T-helper 1 cell treated with Interleukin-12 subunit alpha and Interleukin-12 subunit beta and Interleukin-4 antibody, amounts not matched to agents 30 μg/mL and 1 μg/mL, for 36 hours (primary cell): ENCODE results near the gene DMBX1.

ENCODE experiments used
- H3K27ac Mint-ChIP-seq: one replicate; pipeline ENCODE4 v1.8.0; 2021; ENCODE audit warnings: mild to moderate bottlenecking, mixed read lengths
- H3K27me3 Mint-ChIP-seq: one replicate; pipeline ENCODE4 v1.8.0; 2021; ENCODE audit warnings: low read depth, mixed read lengths
- H3K36me3 Mint-ChIP-seq: one replicate; pipeline ENCODE4 v1.8.0; 2021; ENCODE audit warnings: low read depth, mixed read lengths
- H3K4me1 Mint-ChIP-seq: one replicate; pipeline ENCODE4 v1.8.0; 2021; ENCODE audit warnings: low read depth, mixed read lengths
- H3K4me3 Mint-ChIP-seq: one replicate; pipeline ENCODE4 v1.8.0; 2021; ENCODE audit warnings: mild to moderate bottlenecking, moderate library complexity, mixed read lengths
- H3K9me3 Mint-ChIP-seq: one replicate; pipeline ENCODE4 v1.8.0; 2021; ENCODE audit warnings: mixed read lengths

The DMBX1 gene

GRCh38 chr1:46517010-46517600 lies 27.5 kb downstream of the DMBX1 start:
- peaks cover 19% of the 10 kb centered on the region for H3K27me3 Mint-ChIP-seq
- no peak overlapping the region for H3K4me3 Mint-ChIP-seq
- no peaks in the 10 kb centered on the region for H3K36me3 Mint-ChIP-seq
- H3K4me1 Mint-ChIP-seq: peaks cover 7% of the 10 kb centered on the region
- H3K9me3 Mint-ChIP-seq: no peaks in the 10 kb centered on the region
- H3K27ac Mint-ChIP-seq: no peak overlapping the region

- Mint-ChIP-seq H3K27me3 (peaks cover 19% of the 10 kb centered on the region), H3K27ac (no peak overlapping the region), H3K36me3 (no peaks in the 10 kb centered on the region), H3K9me3 (no peaks in the 10 kb centered on the region), H3K4me1 (peaks cover 13% of the 10 kb centered on the region), H3K4me3 (no peak overlapping the region)
These were observed 28.4 kb downstream of the DMBX1 start for GRCh38 chr1:46517932-46518498.

DNA sequence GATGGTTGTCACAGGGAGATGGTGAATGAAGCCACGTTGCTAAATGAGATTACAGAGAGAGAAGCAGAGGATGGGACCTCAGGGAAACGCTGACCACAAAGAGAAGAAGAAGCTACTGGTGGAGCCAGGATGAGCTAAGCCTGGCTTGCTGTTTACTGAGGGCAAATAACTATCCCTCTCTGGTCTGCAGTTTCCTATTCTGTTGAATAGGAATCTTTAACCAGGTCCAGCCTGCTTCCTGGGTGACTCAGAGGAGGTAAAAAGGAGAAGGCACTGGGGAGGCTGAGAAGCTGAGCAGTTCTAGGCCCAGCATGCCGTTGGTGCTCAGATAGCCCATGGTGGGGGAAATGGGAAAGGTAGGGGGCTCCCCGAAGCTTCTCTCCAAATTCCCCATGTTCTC lies 29.6 kb downstream of the DMBX1 start:
- no peaks in the 10 kb centered on the region for H3K36me3 Mint-ChIP-seq
- H3K4me1 Mint-ChIP-seq: peaks cover 13% of the 10 kb centered on the region
- H3K9me3 Mint-ChIP-seq: no peaks in the 10 kb centered on the region
- no peak overlapping the region for H3K4me3 Mint-ChIP-seq
- H3K27me3 Mint-ChIP-seq: peaks cover 19% of the 10 kb centered on the region
- no peak overlapping the region for H3K27ac Mint-ChIP-seq

GRCh38 chr1:46520063-46520911 lies 30.7 kb downstream of the DMBX1 start:
- peaks cover 19% of the 10 kb centered on the region for H3K27me3 Mint-ChIP-seq
- H3K36me3 Mint-ChIP-seq: no peaks in the 10 kb centered on the region
- H3K4me1 Mint-ChIP-seq: peaks cover 13% of the 10 kb centered on the region
- no peaks in the 10 kb centered on the region for H3K9me3 Mint-ChIP-seq
- no peak overlapping the region for H3K4me3 Mint-ChIP-seq
- H3K27ac Mint-ChIP-seq: no peak overlapping the region

GRCh38 chr1:46521414-46521813 lies 31.8 kb downstream of the DMBX1 start:
- Mint-ChIP-seq H3K4me1 (peaks cover 13% of the 10 kb centered on the region), H3K4me3 (no peak overlapping the region), H3K27ac (peak overlapping the region; percentile 8), H3K27me3 (peaks cover 17% of the 10 kb centered on the region), H3K9me3 (no peaks in the 10 kb centered on the region), H3K36me3 (no peaks in the 10 kb centered on the region)

- H3K27me3 Mint-ChIP-seq: peaks cover 13% of the 10 kb centered on the region
These were observed 32.7 kb downstream of the DMBX1 start for GRCh38 chr1:46522184-46522968.

GRCh38 chr1:46522969-46523320 lies 33.3 kb downstream of the DMBX1 start:
- Mint-ChIP-seq H3K36me3 (no peaks in the 10 kb centered on the region), H3K9me3 (no peaks in the 10 kb centered on the region), H3K4me3 (no peak overlapping the region), H3K4me1 (peaks cover 13% of the 10 kb centered on the region), H3K27me3 (peaks cover 16% of the 10 kb centered on the region), H3K27ac (no peak overlapping the region)

More at GRCh38 chr1:46522184-46522968, 32.7 kb downstream of the DMBX1 start:
- Mint-ChIP-seq H3K4me3 (no peak overlapping the region), H3K9me3 (no peaks in the 10 kb centered on the region), H3K27ac (no peak overlapping the region), H3K4me1 (peaks cover 13% of the 10 kb centered on the region), H3K36me3 (no peaks in the 10 kb centered on the region)

DNA sequence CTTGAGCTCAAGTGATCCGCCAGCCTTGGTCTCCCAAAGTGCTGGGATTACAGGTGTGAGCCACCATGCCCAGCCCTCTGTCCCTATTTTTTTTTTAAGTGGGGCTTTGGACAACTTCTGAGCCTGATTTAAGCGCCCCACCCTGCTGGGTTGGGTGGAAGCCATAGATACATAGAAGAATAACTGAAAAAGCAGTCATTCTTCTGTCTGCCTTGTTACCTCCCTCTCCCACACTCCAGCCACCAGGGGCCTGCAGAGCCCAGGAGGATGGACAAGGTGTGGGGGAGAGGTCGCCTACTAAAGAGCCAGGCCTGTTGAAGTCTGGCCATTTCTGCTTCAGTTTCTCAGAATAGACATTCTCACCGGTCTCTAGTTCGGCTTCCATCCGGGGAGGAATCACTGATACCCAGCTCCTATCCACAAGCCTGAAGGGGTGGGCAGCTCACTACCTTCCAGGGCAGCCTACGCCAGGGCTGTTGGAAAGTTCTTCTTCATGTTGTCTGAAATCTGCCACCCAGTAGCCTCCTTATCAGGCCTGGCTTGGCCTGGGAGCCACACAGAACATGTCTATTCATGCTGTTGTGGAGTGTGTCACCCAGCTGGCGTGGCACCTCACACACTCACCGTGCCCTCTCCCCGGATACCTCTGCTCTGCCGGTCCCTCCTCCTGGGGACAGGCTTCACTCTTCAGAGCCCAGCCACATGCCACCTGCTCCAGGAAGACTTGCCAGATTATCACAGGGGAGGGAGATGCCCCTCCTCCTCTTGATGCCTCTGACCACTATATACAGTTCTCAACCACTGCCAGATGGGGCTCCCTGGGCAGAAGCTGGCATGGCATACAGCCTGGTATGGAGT lies 34.1 kb downstream of the DMBX1 start:
- H3K4me3 Mint-ChIP-seq: no peak overlapping the region
- no peak overlapping the region for H3K27ac Mint-ChIP-seq
- peaks cover 10% of the 10 kb centered on the region for H3K27me3 Mint-ChIP-seq
- H3K9me3 Mint-ChIP-seq: no peaks in the 10 kb centered on the region
- H3K4me1 Mint-ChIP-seq: peaks cover 20% of the 10 kb centered on the region
- H3K36me3 Mint-ChIP-seq: no peaks in the 10 kb centered on the region

GRCh38 chr1:46524843-46525242 lies 35.2 kb downstream of the DMBX1 start:
- Mint-ChIP-seq H3K27ac (no peak overlapping the region), H3K36me3 (no peaks in the 10 kb centered on the region), H3K9me3 (no peaks in the 10 kb centered on the region), H3K27me3 (peaks cover 17% of the 10 kb centered on the region), H3K4me3 (no peak overlapping the region), H3K4me1 (peaks cover 27% of the 10 kb centered on the region)

DNA sequence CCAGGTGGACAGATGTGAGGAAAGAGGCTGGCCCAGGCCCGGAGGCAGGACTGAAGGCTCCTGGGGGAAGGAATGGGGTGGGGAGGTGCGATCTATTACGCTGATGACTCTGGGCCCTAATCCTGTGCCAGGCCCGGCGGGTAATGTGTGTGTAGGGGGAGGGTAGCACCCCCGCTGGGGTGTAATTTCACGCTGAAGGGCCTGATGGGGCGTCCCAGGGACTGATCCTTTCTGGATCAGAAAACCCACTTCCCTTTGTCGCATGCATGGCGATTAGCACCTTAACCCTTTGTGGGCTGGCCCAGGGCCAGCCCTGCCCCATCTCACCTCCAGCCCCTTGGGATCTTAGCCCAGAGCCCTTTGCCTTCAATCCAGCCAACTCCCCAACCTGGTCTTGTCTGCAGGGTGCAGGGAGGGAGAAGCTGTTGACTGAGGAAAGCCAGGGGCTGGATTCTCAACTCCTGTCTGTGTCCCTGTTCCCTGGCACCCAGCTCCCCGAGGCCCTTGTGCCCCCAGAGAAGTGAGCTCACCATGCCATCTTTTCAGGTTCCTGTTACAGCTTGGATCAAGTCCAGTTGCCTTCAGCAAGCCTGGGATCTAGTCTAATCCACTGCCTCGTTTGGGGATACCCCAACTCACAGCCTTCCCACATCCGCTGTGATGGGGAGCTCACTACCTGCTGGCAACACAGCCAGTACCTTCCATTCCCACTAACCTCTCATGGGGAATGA lies 35.8 kb downstream of the DMBX1 start:
- Mint-ChIP-seq H3K4me1 (peaks cover 27% of the 10 kb centered on the region), H3K4me3 (no peak overlapping the region), H3K27me3 (peaks cover 17% of the 10 kb centered on the region), H3K27ac (no peak overlapping the region), H3K9me3 (no peaks in the 10 kb centered on the region), H3K36me3 (no peaks in the 10 kb centered on the region)

- Mint-ChIP-seq H3K4me3 (no peak overlapping the region), H3K36me3 (no peaks in the 10 kb centered on the region), H3K27me3 (peaks cover 17% of the 10 kb centered on the region), H3K9me3 (no peaks in the 10 kb centered on the region), H3K27ac (no peak overlapping the region), H3K4me1 (peaks cover 27% of the 10 kb centered on the region)
These were observed 36.5 kb downstream of the DMBX1 start for GRCh38 chr1:46526013-46526690.

- Mint-ChIP-seq H3K4me1 (peaks cover 23% of the 10 kb centered on the region), H3K27ac (no peak overlapping the region)
These were observed 37.2 kb downstream of the DMBX1 start for GRCh38 chr1:46526691-46527291.

More at GRCh38 chr1:46526691-46527291, 37.2 kb downstream of the DMBX1 start:
- Mint-ChIP-seq H3K4me3 (no peak overlapping the region), H3K27me3 (peaks cover 17% of the 10 kb centered on the region), H3K36me3 (no peaks in the 10 kb centered on the region), H3K9me3 (no peaks in the 10 kb centered on the region)
